Neural cell (in vitro differentiated cells): Measurements from ENCODE around the gene PHACTR1. TPM values are rescaled to one million over a fixed set of nuclear protein-coding genes. Genes with fewer than 3 reads are reported as not detected.

Source experiments
- H2AFZ ChIP-seq: fragments of 200-600, 300-800 bp; sonication (generic), shearing (Covaris generic); 2 replicates; pipeline ENCODE4 v1.6.0; 2014; ENCODE audit warnings: low read depth, mild to moderate bottlenecking, antibody characterized with exemption, low read length, moderate library complexity
- H3F3A ChIP-seq: fragments of 200-600 bp; shearing (Covaris generic); 2 replicates; pipeline ENCODE4 v1.6.1; 2016; ENCODE audit warnings: mild to moderate bottlenecking, moderate library complexity, mixed read lengths, antibody characterized with exemption, low read length; ENCODE audit not compliant: insufficient read depth, poor library complexity, severe bottlenecking
- H3K27ac ChIP-seq: fragments of 200-600, 300-800 bp; sonication (generic), shearing (Covaris generic); 2 replicates; pipeline ENCODE4 v1.5.1; 2014; ENCODE audit warnings: mild to moderate bottlenecking, low read length, moderate library complexity
- H3K27me3 ChIP-seq: fragments of 300-800, 200-600 bp; sonication (generic), shearing (Covaris generic); 2 replicates; pipeline ENCODE4 v1.6.0; 2014; ENCODE audit warnings: mild to moderate bottlenecking, low read depth, low read length, moderate library complexity; ENCODE audit not compliant: insufficient read depth
- H3K36me3 ChIP-seq: fragments of 300-800, 200-600 bp; sonication (generic), shearing (Covaris generic); 2 replicates; pipeline ENCODE4 v1.5.1; 2014; ENCODE audit warnings: mild to moderate bottlenecking, antibody characterized with exemption, low read length, moderate library complexity; ENCODE audit not compliant: insufficient read depth
- H3K4me2 ChIP-seq: fragments of 300-800, 200-600 bp; sonication (generic), shearing (Covaris generic); 2 replicates; pipeline ENCODE4 v1.6.0; 2014; ENCODE audit warnings: mild to moderate bottlenecking, low read length
- H3K4me3 ChIP-seq: fragments of 300-800, 200-600 bp; sonication (generic), shearing (Covaris generic); 2 replicates; pipeline ENCODE4 v1.5.1; 2014; ENCODE audit warnings: mild to moderate bottlenecking, low read length, moderate library complexity
- H3K79me2 ChIP-seq: fragments of 200-600 bp; shearing (Covaris generic); replicated peaks from 2 replicates; pipeline ENCODE4 v1.6.0; 2014; ENCODE audit warnings: mild to moderate bottlenecking, low read length, moderate library complexity; ENCODE audit not compliant: insufficient read depth
- H3K9ac ChIP-seq: fragments of 300-800, 200-600 bp; sonication (generic), shearing (Covaris generic); 2 replicates; pipeline ENCODE4 v1.6.1; 2016; ENCODE audit warnings: mild to moderate bottlenecking, low read length, mixed read lengths
- H3K9me2 ChIP-seq: fragments of 200-600 bp; shearing (Covaris generic); 2 replicates; pipeline ENCODE4 v1.6.1; 2016; ENCODE audit warnings: mild to moderate bottlenecking, low read length, mixed read lengths; ENCODE audit not compliant: insufficient read depth
- H3K9me3 ChIP-seq: fragments of 200-600, 300-800 bp; sonication (generic), shearing (Covaris generic); 2 replicates; pipeline ENCODE4 v1.6.1; 2016; ENCODE audit warnings: mild to moderate bottlenecking, mixed run types, low read length, moderate library complexity, mixed read lengths
- H4K20me1 ChIP-seq: fragments of 200-600 bp; shearing (Covaris generic); 2 replicates; pipeline ENCODE4 v1.6.1; 2016; ENCODE audit warnings: mild to moderate bottlenecking, mixed run types; ENCODE audit not compliant: insufficient read depth
- EP300 ChIP-seq: fragments of 450-650 bp; conservative IDR thresholded peaks from 2 replicates; pipeline ENCODE4 v1.6.1; 2014; ENCODE audit warnings: antibody characterized with exemption, mild to moderate bottlenecking, moderate library complexity; ENCODE audit not compliant: poor library complexity, severe bottlenecking
- EZH2 ChIP-seq: fragments of 200-600, 300-800 bp; shearing (Covaris generic), sonication (generic); IDR thresholded peaks from 2 replicates; pipeline ENCODE4 v1.6.1; 2014; ENCODE audit warnings: antibody characterized with exemption, low read length, borderline replicate concordance, mild to moderate bottlenecking; ENCODE audit not compliant: insufficient read depth, poor library complexity, severe bottlenecking
- MXI1 ChIP-seq: fragments of 450-650 bp; conservative IDR thresholded peaks from 2 replicates; pipeline ENCODE4 v1.6.1; 2014; ENCODE audit warnings: antibody characterized with exemption, mild to moderate bottlenecking; ENCODE audit not compliant: poor library complexity, severe bottlenecking
- POLR2AphosphoS5 ChIP-seq: IDR thresholded peaks from 2 replicates; pipeline ENCODE4 v1.6.1; 2012
- RAD21 ChIP-seq: fragments of 450-650 bp; conservative IDR thresholded peaks from 2 replicates; pipeline ENCODE4 v1.6.1; 2014; ENCODE audit warnings: antibody characterized with exemption, mild to moderate bottlenecking, moderate library complexity
- REST ChIP-seq: IDR thresholded peaks from 2 replicates; pipeline ENCODE4 v1.6.1; 2012; ENCODE audit warnings: borderline replicate concordance
- SMC3 ChIP-seq: fragments of 450-650 bp; conservative IDR thresholded peaks from 2 replicates; pipeline ENCODE4 v1.6.1; 2014; ENCODE audit warnings: antibody characterized with exemption, mild to moderate bottlenecking, moderate library complexity; ENCODE audit not compliant: poor library complexity
- TAF1 ChIP-seq: IDR thresholded peaks from 2 replicates; pipeline ENCODE4 v1.6.1; 2012; ENCODE audit warnings: low read depth
- polyA plus RNA-seq: library from polyadenylated mRNA; depleted of rRNA; stranded (reverse); fragments of >200 nt; gene quantifications from 2 replicates; pipeline ENCODE4 v1.2.3, GENCODE V29; 2014
- TF ChIP-seq, protein P1 (sequence below): fragments of 450-650 bp; IDR thresholded peaks from 2 replicates; pipeline ENCODE4 v1.5.1; 2014; ENCODE audit warnings: antibody characterized with exemption, mild to moderate bottlenecking, moderate library complexity; ENCODE audit not compliant: poor library complexity, severe bottlenecking

PHACTR1 gene
- polyA plus RNA-seq, 1 donor from 2014 or later, result 7.8 TPM

GRCh38 chr6:12782136-12782535 lies 65.6 kb downstream of the PHACTR1 start:
- Histone ChIP-seq H3K79me2 (no peaks in the 10 kb centered on the region), H3K9ac (no peak overlapping the region), H4K20me1 (no peaks in the 10 kb centered on the region), H3K4me3 (no peak overlapping the region), H3K4me2 (no peak overlapping the region), H3K27ac (no peak overlapping the region), H2AFZ (no peak overlapping the region), H3K9me3 (no peaks in the 10 kb centered on the region), H3F3A (no peaks in the 10 kb centered on the region), H3K27me3 (no peaks in the 10 kb centered on the region), H3K36me3 (no peaks in the 10 kb centered on the region), H3K9me2 (no peaks in the 10 kb centered on the region)
- TF ChIP-seq SMC3, result no peak
- no peak for TF ChIP-seq REST
- TF ChIP-seq TAF1, result no peak

- H3K4me2 ChIP-seq, result no peak overlapping the region
- no peaks in the 10 kb centered on the region for H4K20me1 ChIP-seq
- H3K9me2 ChIP-seq, result no peaks in the 10 kb centered on the region
- no peak overlapping the region for H3K27ac ChIP-seq
- H3K36me3 ChIP-seq, result no peaks in the 10 kb centered on the region
- H3K27me3 ChIP-seq, result no peaks in the 10 kb centered on the region
- TF ChIP-seq RAD21, result no peak
- no peak for TF ChIP-seq SMC3
- no peaks in the 10 kb centered on the region for H3K9me3 ChIP-seq
- no peak overlapping the region for H3K4me3 ChIP-seq
- no peaks in the 10 kb centered on the region for H3K79me2 ChIP-seq
- no peak overlapping the region for H2AFZ ChIP-seq
- no peak overlapping the region for H3K9ac ChIP-seq
- no peaks in the 10 kb centered on the region for H3F3A ChIP-seq
Measured at GRCh38 chr6:12785301-12785700, 68.7 kb downstream of the PHACTR1 start.

DNA sequence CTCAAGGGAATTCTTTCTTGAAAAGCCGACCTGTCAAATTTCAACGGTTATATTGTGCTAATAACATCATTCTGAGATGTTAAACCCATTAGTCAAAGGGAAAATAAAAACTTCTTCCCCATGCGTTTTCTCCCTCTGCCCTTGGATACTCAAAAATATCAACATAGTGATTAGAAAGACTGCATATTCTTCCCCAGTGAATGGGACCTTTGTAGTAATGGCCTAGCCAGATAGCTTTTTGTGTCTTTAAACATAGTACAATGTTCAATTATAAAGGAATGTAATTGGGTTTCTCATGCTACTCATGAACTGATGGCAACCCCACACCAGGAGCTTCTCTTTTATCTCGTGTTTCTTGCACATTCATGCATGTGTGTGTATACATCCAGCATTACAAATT lies 69.4 kb downstream of the PHACTR1 start:
- no peaks in the 10 kb centered on the region for H3F3A ChIP-seq
- H3K9me2 ChIP-seq, result no peaks in the 10 kb centered on the region
- H3K9me3 ChIP-seq, result no peaks in the 10 kb centered on the region
- H4K20me1 ChIP-seq, result no peaks in the 10 kb centered on the region
- H3K36me3 ChIP-seq, result no peaks in the 10 kb centered on the region
- no peak overlapping the region for H3K27ac ChIP-seq
- no peak overlapping the region for H2AFZ ChIP-seq
- no peak overlapping the region for H3K4me3 ChIP-seq
- no peak overlapping the region for H3K4me2 ChIP-seq
- TF ChIP-seq REST (no peak), POLR2AphosphoS5 (no peak), TAF1 (no peak), EP300 (no peak), SMC3 (no peak), RAD21 (no peak), MXI1 (no peak), EZH2 (no peak)
- TF ChIP-seq, protein P1, sequence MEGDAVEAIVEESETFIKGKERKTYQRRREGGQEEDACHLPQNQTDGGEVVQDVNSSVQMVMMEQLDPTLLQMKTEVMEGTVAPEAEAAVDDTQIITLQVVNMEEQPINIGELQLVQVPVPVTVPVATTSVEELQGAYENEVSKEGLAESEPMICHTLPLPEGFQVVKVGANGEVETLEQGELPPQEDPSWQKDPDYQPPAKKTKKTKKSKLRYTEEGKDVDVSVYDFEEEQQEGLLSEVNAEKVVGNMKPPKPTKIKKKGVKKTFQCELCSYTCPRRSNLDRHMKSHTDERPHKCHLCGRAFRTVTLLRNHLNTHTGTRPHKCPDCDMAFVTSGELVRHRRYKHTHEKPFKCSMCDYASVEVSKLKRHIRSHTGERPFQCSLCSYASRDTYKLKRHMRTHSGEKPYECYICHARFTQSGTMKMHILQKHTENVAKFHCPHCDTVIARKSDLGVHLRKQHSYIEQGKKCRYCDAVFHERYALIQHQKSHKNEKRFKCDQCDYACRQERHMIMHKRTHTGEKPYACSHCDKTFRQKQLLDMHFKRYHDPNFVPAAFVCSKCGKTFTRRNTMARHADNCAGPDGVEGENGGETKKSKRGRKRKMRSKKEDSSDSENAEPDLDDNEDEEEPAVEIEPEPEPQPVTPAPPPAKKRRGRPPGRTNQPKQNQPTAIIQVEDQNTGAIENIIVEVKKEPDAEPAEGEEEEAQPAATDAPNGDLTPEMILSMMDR, result no peak
- H3K27me3 ChIP-seq, result no peaks in the 10 kb centered on the region
- H3K79me2 ChIP-seq, result no peaks in the 10 kb centered on the region
- H3K9ac ChIP-seq, result no peak overlapping the region
